Measurements from ENCODE around the gene HACD3. TPM values are rescaled to one million over a fixed set of nuclear protein-coding genes. Genes with fewer than 3 reads are reported as not detected.
A peak's percentile ranks its signal among the peaks of the same experiment; 100 is the strongest.

The HACD3 gene
- total and polyA plus RNA-seq, 8 donors: 7.0 to 128 (median 18.9) TPM

- TF ChIP-seq POLR2A (IDR thresholded peaks at IDR 0.05): no peak
- no peak for TF ChIP-seq POLR2AphosphoS5 (IDR thresholded peaks at IDR 0.05)
- peak in 1 of 7 experiments; percentile 2 for TF ChIP-seq CTCF (IDR thresholded peaks at IDR 0.05)
- TF ChIP-seq EP300 (IDR thresholded peaks at IDR 0.05): no peak
- 27 to 38% (median 34%) methylated on average over 8 of the region's 8 CpGs for WGBS, 5 donors
- peaks cover 0 to 10% (median 7%) of the 10 kb centered on the region in 4 donors for H3K36me3 ChIP-seq
- H3K27ac ChIP-seq: peak overlapping the region in 4 of 5 donors; percentile 91 to 95 (median 92)
- no peak for DNase-seq
- no peaks in the 10 kb centered on the region for H3K9me3 ChIP-seq
- H3K4me1 ChIP-seq: peaks cover 13 to 46% (median 36%) of the 10 kb centered on the region in 4 donors
- no peaks in the 10 kb centered on the region for H3K27me3 ChIP-seq
- H3K4me3 ChIP-seq: peak overlapping the region; percentile 95 to 100 (median 98)
- intact Hi-C loops (cut with DNase I; ENCODE audit: low total_unique reads): no loop called here
Observed at GRCh38 chr15:65517866-65518207, 12.4 kb upstream of the HACD3 start.

- WGBS, 5 donors: 87 to 89% (median 88%) methylated on average over 4 of the region's 4 CpGs
- TF ChIP-seq POLR2AphosphoS5 (IDR thresholded peaks at IDR 0.05): no peak
- no peak for TF ChIP-seq POLR2A (IDR thresholded peaks at IDR 0.05)
- TF ChIP-seq EP300 (IDR thresholded peaks at IDR 0.05): no peak
- no peak for TF ChIP-seq CTCF (IDR thresholded peaks at IDR 0.05)
Observed at GRCh38 chr15:65518633-65519285, 11.5 kb upstream of the HACD3 start.

GRCh38 chr15:65521350-65521749, 8.9 kb upstream of the HACD3 start:
- WGBS, 5 donors: 76 to 83% (median 78%) methylated on average over 7 of the region's 7 CpGs
- Histone ChIP-seq H3K4me1 (peaks cover 5 to 11% (median 7%) of the 10 kb centered on the region in 4 donors), H3K36me3 (no peaks in the 10 kb centered on the region), H3K4me3 (no peak overlapping the region), H3K9me3 (no peaks in the 10 kb centered on the region), H3K27me3 (no peaks in the 10 kb centered on the region), H3K27ac (no peak overlapping the region)
- DNase-seq: no peak
- TF ChIP-seq POLR2AphosphoS5 (IDR thresholded peaks at IDR 0.05) (no peak), POLR2A (IDR thresholded peaks at IDR 0.05) (no peak), EP300 (IDR thresholded peaks at IDR 0.05) (no peak), CTCF (IDR thresholded peaks at IDR 0.05) (no peak)
- intact Hi-C loops (cut with DNase I; ENCODE audit: low total_unique reads): no loop called here

More at GRCh38 chr15:65518633-65519285, 11.5 kb upstream of the HACD3 start:
- peaks cover 0 to 10% (median 6%) of the 10 kb centered on the region in 4 donors for H3K36me3 ChIP-seq
- H3K4me1 ChIP-seq: peaks cover 13 to 37% (median 32%) of the 10 kb centered on the region in 4 donors
- no peaks in the 10 kb centered on the region for H3K9me3 ChIP-seq
- no peaks in the 10 kb centered on the region for H3K27me3 ChIP-seq
- intact Hi-C loops (cut with DNase I; ENCODE audit: low total_unique reads): no loop called here
- DNase-seq: no peak
- no peak overlapping the region for H3K27ac ChIP-seq
- H3K4me3 ChIP-seq: no peak overlapping the region

GRCh38 chr15:65524226-65524625, 6.0 kb upstream of the HACD3 start:
- no peak for DNase-seq
- Histone ChIP-seq H3K4me1 (no peaks in the 10 kb centered on the region), H3K36me3 (no peaks in the 10 kb centered on the region), H3K4me3 (no peak overlapping the region), H3K9me3 (no peaks in the 10 kb centered on the region), H3K27me3 (no peaks in the 10 kb centered on the region), H3K27ac (no peak overlapping the region)
- WGBS, 5 donors: 76 to 90% (median 76%) methylated on average over 10 of the region's 10 CpGs
- TF ChIP-seq POLR2AphosphoS5 (IDR thresholded peaks at IDR 0.05) (no peak), EP300 (IDR thresholded peaks at IDR 0.05) (no peak), CTCF (IDR thresholded peaks at IDR 0.05) (no peak), POLR2A (IDR thresholded peaks at IDR 0.05) (no peak)
- intact Hi-C loops (cut with DNase I; ENCODE audit: low total_unique reads): no loop called here
